ENCODE data around the gene FMNL3. TPM values are rescaled to one million over a fixed set of nuclear protein-coding genes. Genes with fewer than 3 reads are reported as not detected.
A peak's percentile ranks its signal among the peaks of the same experiment; 100 is the strongest.

FMNL3 gene
- total RNA-seq, 1 donor from 2014 or later = 35.1 TPM

DNA sequence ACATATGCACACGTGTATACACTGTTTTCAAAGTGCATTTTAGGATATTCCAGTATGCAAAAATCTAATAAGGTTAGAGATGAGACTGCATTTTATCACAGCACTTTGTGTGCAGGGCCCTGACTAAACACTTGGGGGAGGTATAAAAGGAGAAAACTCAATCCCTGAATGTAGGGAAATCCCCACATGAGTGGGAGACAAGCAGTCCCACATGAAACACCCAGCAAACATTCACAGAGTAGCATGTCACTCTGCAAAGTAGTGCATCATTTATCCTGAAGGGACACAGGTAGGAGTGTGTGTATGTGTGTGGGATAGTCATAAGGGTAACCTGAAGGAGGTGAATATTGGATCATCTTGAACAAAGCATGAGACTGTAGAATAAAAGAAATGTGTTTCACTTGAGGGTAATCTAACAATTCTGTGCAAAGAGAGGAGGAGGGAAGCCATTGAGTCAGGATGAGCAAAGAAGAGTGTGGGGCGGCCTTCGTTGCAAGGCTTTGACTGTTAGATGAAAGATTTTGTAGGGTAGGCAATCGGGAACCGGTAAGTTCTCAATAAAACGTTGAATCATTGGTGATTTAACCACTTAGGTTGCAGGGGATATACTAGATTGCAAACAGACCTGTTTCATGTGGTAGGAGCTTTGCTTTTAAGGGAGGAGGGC lies 80.9 kb downstream of the FMNL3 start:
- Histone ChIP-seq H3K4me3 (ENCODE audit: low read depth, low read length) (no peak overlapping the region), H3K36me3 (ENCODE audit: control insufficient read depth, insufficient read depth, low read length) (no peaks in the 10 kb centered on the region), H3K27me3 (ENCODE audit: control insufficient read depth, insufficient read depth, low read length) (no peaks in the 10 kb centered on the region)
- TF ChIP-seq, protein P1, sequence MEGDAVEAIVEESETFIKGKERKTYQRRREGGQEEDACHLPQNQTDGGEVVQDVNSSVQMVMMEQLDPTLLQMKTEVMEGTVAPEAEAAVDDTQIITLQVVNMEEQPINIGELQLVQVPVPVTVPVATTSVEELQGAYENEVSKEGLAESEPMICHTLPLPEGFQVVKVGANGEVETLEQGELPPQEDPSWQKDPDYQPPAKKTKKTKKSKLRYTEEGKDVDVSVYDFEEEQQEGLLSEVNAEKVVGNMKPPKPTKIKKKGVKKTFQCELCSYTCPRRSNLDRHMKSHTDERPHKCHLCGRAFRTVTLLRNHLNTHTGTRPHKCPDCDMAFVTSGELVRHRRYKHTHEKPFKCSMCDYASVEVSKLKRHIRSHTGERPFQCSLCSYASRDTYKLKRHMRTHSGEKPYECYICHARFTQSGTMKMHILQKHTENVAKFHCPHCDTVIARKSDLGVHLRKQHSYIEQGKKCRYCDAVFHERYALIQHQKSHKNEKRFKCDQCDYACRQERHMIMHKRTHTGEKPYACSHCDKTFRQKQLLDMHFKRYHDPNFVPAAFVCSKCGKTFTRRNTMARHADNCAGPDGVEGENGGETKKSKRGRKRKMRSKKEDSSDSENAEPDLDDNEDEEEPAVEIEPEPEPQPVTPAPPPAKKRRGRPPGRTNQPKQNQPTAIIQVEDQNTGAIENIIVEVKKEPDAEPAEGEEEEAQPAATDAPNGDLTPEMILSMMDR (IDR thresholded peaks at IDR 0.05; ENCODE audit: insufficient read depth, low read length, poor library complexity, severe bottlenecking) = peak; percentile 9
- no peak for DNase-seq (ENCODE audit: low read depth)

DNA sequence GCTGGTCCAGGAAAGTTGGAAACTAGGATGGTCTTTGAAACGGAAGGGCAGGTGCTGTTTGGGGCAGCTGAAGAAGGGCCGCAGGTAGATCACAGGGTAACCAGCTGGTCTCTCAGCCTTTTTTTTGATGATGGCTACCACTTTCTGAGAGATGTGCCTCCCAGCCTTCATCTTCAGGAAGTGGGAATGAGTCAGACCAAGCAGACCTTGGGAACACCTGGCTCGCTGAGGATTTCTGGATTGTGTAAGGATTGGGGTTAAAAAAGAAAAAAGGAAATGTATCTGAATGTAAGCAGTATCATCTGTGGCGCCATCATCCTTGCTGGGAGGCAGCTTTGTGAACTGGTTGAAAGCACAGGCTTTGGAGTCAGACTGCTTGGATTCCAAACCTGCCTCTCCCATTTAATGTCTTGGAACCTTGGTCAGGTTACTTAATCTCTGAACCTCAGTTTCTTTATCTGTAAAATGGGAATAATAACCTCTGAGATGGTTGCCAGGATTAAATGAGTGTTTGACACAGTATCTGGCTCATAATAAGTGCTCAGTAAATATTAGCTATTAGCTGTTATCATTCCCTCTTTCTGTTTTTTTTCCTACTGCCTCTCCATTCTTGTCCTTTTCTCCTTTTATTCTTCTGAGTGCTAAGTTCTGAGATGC lies 82.2 kb downstream of the FMNL3 start:
- Histone ChIP-seq H3K4me3 (ENCODE audit: low read depth, low read length) (no peak overlapping the region), H3K36me3 (ENCODE audit: control insufficient read depth, insufficient read depth, low read length) (no peaks in the 10 kb centered on the region), H3K27me3 (ENCODE audit: control insufficient read depth, insufficient read depth, low read length) (no peaks in the 10 kb centered on the region)
- no peak for DNase-seq (ENCODE audit: low read depth)
- TF ChIP-seq, protein P1 (IDR thresholded peaks at IDR 0.05; ENCODE audit: insufficient read depth, low read length, poor library complexity, severe bottlenecking) = no peak

DNA sequence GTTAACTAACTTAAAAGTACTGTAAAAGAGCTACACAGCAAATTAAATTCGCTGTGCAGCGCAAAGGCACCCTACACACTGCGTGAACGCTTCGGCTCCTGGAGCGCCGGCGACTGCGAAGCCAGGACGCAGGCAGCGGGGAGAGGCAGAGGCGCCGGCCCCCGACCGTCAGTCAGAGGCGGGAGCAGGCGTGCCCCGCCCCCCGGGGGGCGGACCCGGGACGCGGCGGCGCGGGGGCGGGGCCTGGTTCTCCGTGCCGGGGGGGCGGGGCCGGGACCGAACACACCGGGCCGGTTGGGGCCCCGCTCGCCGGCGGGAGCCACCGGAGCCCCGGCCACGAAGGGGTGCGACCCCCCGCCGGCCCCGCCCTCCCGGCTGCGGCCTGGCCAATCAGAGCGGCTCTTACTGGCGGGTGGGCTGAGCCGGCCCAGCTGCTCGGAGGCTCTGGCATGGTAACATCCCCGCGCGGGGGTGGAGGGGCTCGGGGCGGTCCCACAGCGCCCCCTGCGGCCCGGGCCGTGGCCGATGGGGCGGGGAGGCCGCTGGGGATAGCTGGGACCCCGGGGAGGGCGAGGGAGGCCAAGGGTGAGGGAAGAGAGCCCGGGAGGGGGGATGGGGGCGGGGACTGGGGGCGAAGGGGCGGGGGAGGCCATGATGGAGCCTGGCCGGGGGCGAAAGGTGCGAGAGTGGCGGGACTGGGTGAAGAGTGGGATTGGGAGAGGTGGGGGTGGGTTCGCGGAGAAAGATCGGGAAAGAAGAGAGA lies 83.9 kb downstream of the FMNL3 start, which contains the start of gene PRPF40B:
Gene PRPF40B, plus strand, starts transcription at position 420 of the 763 bp plus-strand sequence. Its CDS starts 30 bp downstream, at position 450.
- H3K4me3 ChIP-seq (ENCODE audit: low read depth, low read length) = peak within 1 kb of the TSS; percentile 40
- DNase-seq (ENCODE audit: low read depth) = no peak
- no peaks in the 10 kb centered on the region for H3K27me3 ChIP-seq (ENCODE audit: control insufficient read depth, insufficient read depth, low read length)
- TF ChIP-seq, protein P1 (IDR thresholded peaks at IDR 0.05; ENCODE audit: insufficient read depth, low read length, poor library complexity, severe bottlenecking) = peak; percentile 25
- H3K36me3 ChIP-seq (ENCODE audit: control insufficient read depth, insufficient read depth, low read length) = no peaks in the 10 kb centered on the region

DNA sequence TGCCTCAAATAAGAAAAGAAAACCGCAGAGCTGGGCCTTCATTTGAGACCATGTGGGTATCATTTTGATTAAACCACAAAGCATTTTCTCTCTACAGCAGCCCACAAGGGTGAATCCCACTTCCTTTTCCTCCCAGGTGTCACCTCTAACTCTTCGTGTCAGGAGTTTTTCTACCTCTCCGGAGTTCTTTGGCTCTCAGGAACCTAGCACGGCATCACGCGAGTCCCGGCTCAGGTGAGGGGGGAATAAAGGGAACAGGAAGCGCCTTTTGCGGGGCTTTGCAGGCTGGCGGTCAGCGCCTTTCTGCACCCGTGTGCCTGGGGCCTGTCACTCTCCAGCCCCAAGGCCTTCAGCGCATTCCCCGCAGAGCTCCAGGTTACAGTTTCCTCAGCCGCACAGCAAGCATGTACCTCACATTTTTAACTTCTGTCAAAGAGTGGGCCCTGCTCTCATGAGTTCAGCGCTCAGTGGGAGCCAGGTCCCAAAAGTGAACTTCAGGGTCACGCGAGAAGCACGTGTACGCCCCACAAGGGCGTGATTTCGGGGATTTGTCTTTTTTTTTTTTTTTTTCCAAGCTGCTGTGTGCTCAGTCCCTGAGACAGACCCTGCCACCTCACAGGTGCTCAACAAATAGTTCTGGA lies 84.6 kb downstream of the FMNL3 start:
- Histone ChIP-seq H3K4me3 (ENCODE audit: low read depth, low read length) (peak overlapping the region; percentile 40), H3K36me3 (ENCODE audit: control insufficient read depth, insufficient read depth, low read length) (no peaks in the 10 kb centered on the region), H3K27me3 (ENCODE audit: control insufficient read depth, insufficient read depth, low read length) (no peaks in the 10 kb centered on the region)
- DNase-seq (ENCODE audit: low read depth) = no peak
- TF ChIP-seq, protein P1 (IDR thresholded peaks at IDR 0.05; ENCODE audit: insufficient read depth, low read length, poor library complexity, severe bottlenecking) = no peak

DNA sequence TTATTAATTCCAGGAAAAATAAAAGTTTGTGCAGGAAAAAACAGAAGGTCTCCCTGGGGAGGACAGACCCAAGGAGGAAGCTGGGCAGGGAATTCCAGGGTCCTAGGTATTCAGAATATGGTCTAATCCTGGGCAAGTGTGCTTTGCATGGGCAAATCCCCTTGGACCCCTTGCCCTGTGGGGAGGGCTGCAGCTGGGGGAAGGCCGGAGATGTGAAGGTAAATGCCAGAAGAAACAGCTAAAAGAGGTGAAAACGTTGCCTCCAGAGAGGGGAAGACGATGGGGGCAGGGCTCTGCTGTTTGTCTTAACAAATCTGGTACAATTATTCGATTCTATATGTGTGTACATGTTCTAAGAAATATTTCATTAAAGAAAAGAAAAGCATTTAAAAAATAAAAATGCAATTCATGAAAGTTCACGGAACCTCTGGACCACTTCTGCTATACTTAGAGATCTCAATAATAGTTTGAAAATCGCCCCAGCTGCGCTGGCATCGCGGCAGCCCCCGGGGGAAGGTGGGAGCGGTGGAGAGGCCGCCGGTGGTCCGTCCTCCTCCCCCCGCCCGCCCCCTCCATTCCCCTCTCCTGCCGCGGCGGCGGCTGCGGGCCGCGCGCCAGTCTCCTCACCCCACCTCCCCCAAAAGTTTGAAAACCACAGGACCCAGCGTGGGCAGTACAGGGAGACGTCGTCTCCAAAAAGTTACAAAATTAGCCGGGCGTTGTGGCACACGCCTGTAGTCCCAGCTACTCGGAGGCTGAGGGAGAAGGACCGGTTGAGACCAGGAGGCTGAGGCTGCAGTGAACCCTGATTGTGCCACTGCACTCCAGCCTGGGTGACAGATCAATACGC lies 85.3 kb downstream of the FMNL3 start:
- DNase-seq (ENCODE audit: low read depth) = no peak
- H3K36me3 ChIP-seq (ENCODE audit: control insufficient read depth, insufficient read depth, low read length) = no peaks in the 10 kb centered on the region
- peak overlapping the region; percentile 40 for H3K4me3 ChIP-seq (ENCODE audit: low read depth, low read length)
- TF ChIP-seq, protein P1 (IDR thresholded peaks at IDR 0.05; ENCODE audit: insufficient read depth, low read length, poor library complexity, severe bottlenecking) = no peak
- no peaks in the 10 kb centered on the region for H3K27me3 ChIP-seq (ENCODE audit: control insufficient read depth, insufficient read depth, low read length)

All from kidney epithelial cell (primary cell).